Activated CD8-positive, alpha-beta T cell treated with anti-CD3 and anti-CD28 coated beads for 36 hours (primary cell): ENCODE measurements around the gene MYCBPAP. TPM values are rescaled to one million over a fixed set of nuclear protein-coding genes. Genes with fewer than 3 reads are reported as not detected.
"Not testable (repeated sequence)": the region's sequence is repeated elsewhere in the genome, so short reads cannot be mapped to it uniquely, and the experiment has no call there.

ENCODE experiments used
- ATAC-seq: fragments of 200-7000 bp; cut with Tn5 transposase; one replicate; pipeline ENCODE4 v1.10.0; 2021; ENCODE audit warnings: mild to moderate bottlenecking, moderate library complexity
- CTCF ChIA-PET: fragments of 350-600 bp; sonication (Branson Sonifier 250); formaldehyde crosslinking; loops from one replicate; lab custom pipeline; 2021; ENCODE audit warnings: antibody characterized with exemption; lab: Charles Lee
- POLR2A ChIA-PET: fragments of 350-600 bp; sonication (Branson Sonifier 250); formaldehyde crosslinking; loops from one replicate; lab custom pipeline; 2021; ENCODE audit warnings: antibody characterized with exemption; lab: Charles Lee
- DNase-seq: peaks from one replicate; pipeline ENCODE4 v3.0.0-alpha.2; 2020
- H3K27ac Mint-ChIP-seq: one replicate; pipeline ENCODE4 v1.8.0; 2021; ENCODE audit warnings: mild to moderate bottlenecking, mixed read lengths
- H3K27me3 Mint-ChIP-seq: one replicate; pipeline ENCODE4 v1.8.0; 2021; ENCODE audit warnings: mixed read lengths
- H3K36me3 Mint-ChIP-seq: one replicate; pipeline ENCODE4 v1.8.0; 2021; ENCODE audit warnings: low read depth, mixed read lengths
- H3K4me1 Mint-ChIP-seq: one replicate; pipeline ENCODE4 v1.8.0; 2021; ENCODE audit warnings: low read depth, mixed read lengths
- H3K4me3 Mint-ChIP-seq: one replicate; pipeline ENCODE4 v1.8.0; 2021; ENCODE audit warnings: mild to moderate bottlenecking, moderate library complexity, mixed read lengths
- H3K9me3 Mint-ChIP-seq: one replicate; pipeline ENCODE4 v1.8.0; 2021; ENCODE audit warnings: mixed read lengths
- intact Hi-C: fragments of 100-400 bp; cut with micrococcal nuclease; formaldehyde crosslinking; loops from one replicate; pipeline ENCODE4 v1.10.0; 2022
- total RNA-seq, 2 experiments: library from RNA; stranded (reverse); gene quantifications; one replicate each; pipeline ENCODE4 v1.2.3, GENCODE V29; 2021
- TF ChIP-seq, protein P1 (sequence below): fragments of 200-600 bp; IDR thresholded peaks from one replicate; pipeline ENCODE4 v1.8.0; 2022; ENCODE audit warnings: antibody characterized with exemption, mild to moderate bottlenecking

The MYCBPAP gene
- total RNA-seq, 2 experiments from 2014 or later = 6.7 to 6.9 TPM

DNA sequence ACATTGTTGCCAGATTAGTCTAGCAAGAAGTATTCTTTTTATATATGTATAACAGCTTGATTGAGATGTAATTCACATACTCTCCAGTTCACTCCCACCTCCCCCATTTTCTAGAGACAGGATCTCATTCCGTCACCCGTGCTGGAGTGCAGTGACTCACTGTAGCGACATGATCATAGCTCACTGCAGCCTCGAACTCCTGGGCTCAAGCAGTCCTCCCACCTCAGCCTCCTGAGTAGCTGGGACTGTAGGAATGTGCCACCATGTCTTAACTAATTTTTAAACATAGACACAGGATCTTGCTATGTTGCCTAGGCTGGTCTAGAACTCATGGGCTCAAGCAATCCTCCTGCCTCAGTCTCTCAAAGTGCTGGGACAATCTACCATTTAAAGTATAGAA, 32.9 kb upstream of the MYCBPAP start:
- H3K4me1 Mint-ChIP-seq = peaks cover 16% of the 10 kb centered on the region
- TF ChIP-seq, protein P1, sequence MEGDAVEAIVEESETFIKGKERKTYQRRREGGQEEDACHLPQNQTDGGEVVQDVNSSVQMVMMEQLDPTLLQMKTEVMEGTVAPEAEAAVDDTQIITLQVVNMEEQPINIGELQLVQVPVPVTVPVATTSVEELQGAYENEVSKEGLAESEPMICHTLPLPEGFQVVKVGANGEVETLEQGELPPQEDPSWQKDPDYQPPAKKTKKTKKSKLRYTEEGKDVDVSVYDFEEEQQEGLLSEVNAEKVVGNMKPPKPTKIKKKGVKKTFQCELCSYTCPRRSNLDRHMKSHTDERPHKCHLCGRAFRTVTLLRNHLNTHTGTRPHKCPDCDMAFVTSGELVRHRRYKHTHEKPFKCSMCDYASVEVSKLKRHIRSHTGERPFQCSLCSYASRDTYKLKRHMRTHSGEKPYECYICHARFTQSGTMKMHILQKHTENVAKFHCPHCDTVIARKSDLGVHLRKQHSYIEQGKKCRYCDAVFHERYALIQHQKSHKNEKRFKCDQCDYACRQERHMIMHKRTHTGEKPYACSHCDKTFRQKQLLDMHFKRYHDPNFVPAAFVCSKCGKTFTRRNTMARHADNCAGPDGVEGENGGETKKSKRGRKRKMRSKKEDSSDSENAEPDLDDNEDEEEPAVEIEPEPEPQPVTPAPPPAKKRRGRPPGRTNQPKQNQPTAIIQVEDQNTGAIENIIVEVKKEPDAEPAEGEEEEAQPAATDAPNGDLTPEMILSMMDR = no peak
- H3K9me3 Mint-ChIP-seq = no peaks in the 10 kb centered on the region
- ChIA-PET CTCF (interaction anchor here (1.1 kb wide), 1 partner anchor 78 kb away, joined by 4 read pairs; the partner anchor contains the start of gene LRRC59), POLR2A (no interaction called here)
- peaks cover 6% of the 10 kb centered on the region for H3K36me3 Mint-ChIP-seq
- H3K27me3 Mint-ChIP-seq = peaks cover 3% of the 10 kb centered on the region
- no peak overlapping the region for H3K27ac Mint-ChIP-seq
- intact Hi-C loops = no loop called here
- no peak overlapping the region for H3K4me3 Mint-ChIP-seq
- DNase-seq = no peak
- ATAC-seq = no peak

DNA sequence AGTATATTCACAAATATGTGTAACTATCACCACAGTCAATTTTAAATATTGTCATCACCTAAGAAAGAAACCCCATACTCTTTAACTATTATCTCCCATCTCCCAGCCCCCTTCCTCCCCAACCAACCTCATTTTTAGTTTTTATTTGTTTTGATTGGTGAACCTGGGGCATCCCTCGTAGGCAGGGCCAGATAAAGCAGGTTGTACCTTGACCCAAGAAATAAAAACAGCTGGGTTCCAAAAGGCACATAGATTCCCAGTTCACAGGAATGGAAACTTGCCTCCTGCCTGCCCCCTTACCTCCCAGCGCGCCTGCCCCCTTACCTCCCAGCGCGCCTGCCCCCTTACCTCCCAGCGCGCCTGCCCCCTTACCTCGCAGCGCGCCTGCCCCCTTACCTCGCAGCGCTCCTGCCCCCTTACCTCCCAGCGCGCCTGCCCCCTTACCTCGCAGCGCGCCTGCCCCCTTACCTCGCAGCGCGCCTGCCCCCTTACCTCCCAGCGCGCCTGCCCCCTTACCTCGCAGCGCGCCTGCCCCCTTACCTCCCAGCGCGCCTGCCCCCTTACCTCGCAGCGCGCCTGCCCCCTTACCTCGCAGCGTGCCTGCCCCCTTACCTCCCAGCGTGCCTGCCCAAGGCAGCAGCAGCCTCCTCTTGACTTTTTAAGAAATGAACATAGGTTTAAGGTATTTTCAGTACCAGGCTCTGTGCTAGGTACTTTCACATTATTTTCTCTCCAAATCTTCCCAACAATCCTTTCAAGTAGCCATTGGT, 32.3 kb upstream of the MYCBPAP start:
- POLR2A ChIA-PET = not testable (repeated sequence)
- H3K4me1 Mint-ChIP-seq = peaks cover 18% of the 10 kb centered on the region

DNA sequence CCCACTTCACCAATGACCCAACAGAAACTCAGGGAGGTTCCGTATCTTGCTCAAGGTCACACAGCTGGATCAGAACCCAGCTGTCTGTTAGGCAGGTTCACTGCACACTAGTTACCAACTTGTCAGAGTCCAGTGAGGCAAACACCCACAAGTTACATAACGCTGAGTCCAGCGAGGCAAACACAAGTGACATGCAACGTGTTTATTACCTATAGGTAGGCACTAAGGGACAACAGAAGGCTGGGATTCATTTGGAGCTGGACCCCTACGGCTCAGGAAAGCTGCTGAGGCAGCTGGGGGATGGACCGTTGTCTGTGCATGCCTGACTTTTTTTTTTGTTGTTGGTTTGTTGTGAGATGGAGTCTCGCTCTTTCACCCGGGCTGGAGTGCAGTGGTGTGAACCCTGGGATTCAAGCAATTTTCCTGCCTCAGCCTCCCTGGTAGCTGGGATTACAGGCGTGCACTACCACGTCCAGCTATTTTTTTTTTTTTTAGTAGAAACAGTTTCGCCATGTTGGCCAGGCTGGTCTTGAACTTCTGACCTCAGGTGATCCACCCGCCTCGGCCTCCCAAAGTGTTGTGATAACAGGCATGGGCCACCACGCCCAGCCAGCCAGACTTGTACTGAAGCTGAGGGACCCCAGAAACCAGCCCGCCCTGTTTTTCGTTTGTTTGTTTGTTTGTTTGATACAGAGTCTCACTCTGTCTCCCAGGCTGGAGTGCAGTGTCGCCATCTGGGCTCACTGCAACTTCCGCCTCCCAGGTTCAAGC, 31.5 kb upstream of the MYCBPAP start:
- ChIA-PET POLR2A (no interaction called here), CTCF (interaction anchor here (0.6 to 4.1 kb wide), 4 partner anchors 50 to 500 kb away, joined by 3 to 26 read pairs (median 4); no protein-coding TSS in a partner anchor)
- Mint-ChIP-seq H3K36me3 (peaks cover 8% of the 10 kb centered on the region), H3K27me3 (peaks cover 3% of the 10 kb centered on the region), H3K9me3 (no peaks in the 10 kb centered on the region), H3K4me3 (no peak overlapping the region), H3K27ac (no peak overlapping the region), H3K4me1 (peaks cover 18% of the 10 kb centered on the region)
- DNase-seq (no peak), ATAC-seq (no peak)
- TF ChIP-seq, protein P1 = no peak
- intact Hi-C loops = no loop called here

More for the DNA sequence above, 32.3 kb upstream of the MYCBPAP start:
- H3K27ac Mint-ChIP-seq, ATAC-seq, H3K9me3 Mint-ChIP-seq, intact Hi-C loops, H3K36me3 Mint-ChIP-seq, H3K4me3 Mint-ChIP-seq, DNase-seq, H3K27me3 Mint-ChIP-seq: not testable (repeated sequence)
- CTCF ChIA-PET = interaction anchor here (0.6 to 4.1 kb wide), 5 partner anchors 49 to 501 kb away, joined by 3 to 26 read pairs (median 4); partner anchors contain the start of gene LRRC59

DNA sequence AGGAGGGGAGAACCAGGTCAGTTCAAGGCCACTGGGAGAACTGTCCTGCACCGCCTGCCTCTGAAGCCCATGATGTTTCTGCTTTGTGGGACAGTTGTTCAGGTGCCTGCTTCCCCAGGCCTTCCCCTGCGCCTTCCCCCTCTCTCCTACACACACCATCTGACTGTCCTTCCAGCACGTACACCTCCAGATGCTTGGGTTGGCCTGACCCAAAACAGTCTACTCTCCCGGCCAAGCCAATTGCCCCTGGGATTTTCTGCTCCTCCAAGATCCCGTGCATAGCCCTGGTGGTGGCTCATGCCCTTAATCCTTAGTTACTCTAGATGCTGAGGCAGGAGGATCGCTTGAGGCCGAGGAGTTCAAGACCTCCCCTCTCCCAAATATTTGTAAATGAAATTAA, 30.3 kb upstream of the MYCBPAP start:
- Mint-ChIP-seq H3K27me3 (peaks cover 3% of the 10 kb centered on the region), H3K36me3 (peaks cover 12% of the 10 kb centered on the region), H3K9me3 (no peaks in the 10 kb centered on the region), H3K4me3 (peak overlapping the region; percentile 89), H3K4me1 (peaks cover 22% of the 10 kb centered on the region), H3K27ac (peak overlapping the region; percentile 93)
- POLR2A ChIA-PET = interaction anchor here (0.9 to 2.9 kb wide), 2 partner anchors 80 to 131 kb away, joined by 4 to 15 read pairs; partner anchors contain the start of gene LRRC59
- TF ChIP-seq, protein P1 = no peak
- ATAC-seq (no peak), DNase-seq (no peak)
- CTCF ChIA-PET = interaction anchor here (0.7 to 4.1 kb wide), 11 partner anchors 8 to 277 kb away, joined by 3 to 40 read pairs (median 7); partner anchors contain the start of genes COL1A1 and LRRC59
- intact Hi-C loops = no loop called here
